ENCODE measurements around the gene LRCH1. TPM values are rescaled to one million over a fixed set of nuclear protein-coding genes. Genes with fewer than 3 reads are reported as not detected.

Gene LRCH1
- total and polyA plus RNA-seq, 2 donors from 2014 or later, result 10.2 to 39.0 TPM

DNA sequence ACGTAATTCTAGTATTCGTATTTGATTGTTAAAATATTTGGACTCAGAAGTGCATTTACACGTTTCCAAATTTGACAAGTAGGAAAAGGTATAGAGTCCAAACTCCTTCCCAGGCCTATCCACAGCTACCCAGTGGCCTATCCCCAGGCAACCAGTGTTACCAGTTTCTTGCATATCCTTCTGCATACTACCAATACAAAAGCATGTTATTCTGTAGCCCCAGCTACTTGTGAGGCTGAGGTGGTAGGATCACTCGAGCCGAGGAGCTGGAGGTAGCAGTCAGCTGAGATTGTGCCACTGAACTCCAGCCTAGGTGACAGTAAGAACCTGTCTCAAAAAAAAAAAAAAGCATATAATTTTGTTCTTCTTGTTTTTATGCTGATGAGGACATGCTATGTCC is 67.1 kb downstream of the LRCH1 start:
- no peak for FAIRE-seq
- Histone ChIP-seq H3K4me3 (ENCODE audit: low read length in 3 of 3) (no peak overlapping the region), H3K9me3 (ENCODE audit: control insufficient read depth in 2 of 3, insufficient read depth in 1 of 3, low read length in 3 of 3) (no peaks in the 10 kb centered on the region), H3K36me3 (ENCODE audit: control insufficient read depth in 2 of 3, insufficient read depth in 3 of 3, low read length in 3 of 3) (peaks cover 0 to 2% (median 0%) of the 10 kb centered on the region in 3 donors), H3K9ac (ENCODE audit: low read length in 3 of 3) (no peak overlapping the region), H3K27ac (ENCODE audit: low read depth in 2 of 2, low read length in 2 of 2) (peak overlapping the region in 1 of 2 donors; percentile 35), H3K27me3 (ENCODE audit: control insufficient read depth, insufficient read depth, low read length) (no peaks in the 10 kb centered on the region), H3K4me1 (ENCODE audit: control insufficient read depth in 2 of 3, insufficient read depth in 2 of 3, low read depth in 1 of 3, low read length in 3 of 3) (peaks cover 18 to 52% (median 40%) of the 10 kb centered on the region in 3 donors)
- TF ChIP-seq, protein P1, sequence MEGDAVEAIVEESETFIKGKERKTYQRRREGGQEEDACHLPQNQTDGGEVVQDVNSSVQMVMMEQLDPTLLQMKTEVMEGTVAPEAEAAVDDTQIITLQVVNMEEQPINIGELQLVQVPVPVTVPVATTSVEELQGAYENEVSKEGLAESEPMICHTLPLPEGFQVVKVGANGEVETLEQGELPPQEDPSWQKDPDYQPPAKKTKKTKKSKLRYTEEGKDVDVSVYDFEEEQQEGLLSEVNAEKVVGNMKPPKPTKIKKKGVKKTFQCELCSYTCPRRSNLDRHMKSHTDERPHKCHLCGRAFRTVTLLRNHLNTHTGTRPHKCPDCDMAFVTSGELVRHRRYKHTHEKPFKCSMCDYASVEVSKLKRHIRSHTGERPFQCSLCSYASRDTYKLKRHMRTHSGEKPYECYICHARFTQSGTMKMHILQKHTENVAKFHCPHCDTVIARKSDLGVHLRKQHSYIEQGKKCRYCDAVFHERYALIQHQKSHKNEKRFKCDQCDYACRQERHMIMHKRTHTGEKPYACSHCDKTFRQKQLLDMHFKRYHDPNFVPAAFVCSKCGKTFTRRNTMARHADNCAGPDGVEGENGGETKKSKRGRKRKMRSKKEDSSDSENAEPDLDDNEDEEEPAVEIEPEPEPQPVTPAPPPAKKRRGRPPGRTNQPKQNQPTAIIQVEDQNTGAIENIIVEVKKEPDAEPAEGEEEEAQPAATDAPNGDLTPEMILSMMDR (IDR thresholded peaks at IDR 0.05; ENCODE audit: borderline replicate concordance, extremely low read depth, insufficient read depth), result no peak
- intact Hi-C loops (cut with DNase I), result no loop called here
- no peak for DNase-seq

DNA sequence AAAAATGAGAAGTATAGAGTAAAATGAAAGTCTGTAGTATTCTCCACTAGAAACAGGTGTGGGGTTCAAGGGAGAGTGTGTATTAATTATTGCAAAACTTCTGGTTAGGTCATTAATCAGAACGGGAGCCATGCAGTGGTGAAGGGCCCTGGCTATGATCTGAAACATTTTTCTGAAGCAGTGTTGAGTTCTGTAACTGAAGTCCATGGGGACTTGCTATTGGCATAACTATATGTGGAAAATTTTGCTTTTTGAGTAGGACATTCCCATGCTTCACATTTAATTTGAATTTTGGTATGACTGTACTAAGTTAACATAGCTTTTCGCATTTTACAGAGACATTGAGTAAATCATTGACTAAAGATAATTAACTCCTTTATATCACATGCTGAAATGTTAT is 67.5 kb downstream of the LRCH1 start:
- peaks cover 0 to 2% (median 0%) of the 10 kb centered on the region in 3 donors for H3K36me3 ChIP-seq (ENCODE audit: control insufficient read depth in 2 of 3, insufficient read depth in 3 of 3, low read length in 3 of 3)
- peak overlapping the region in 1 of 2 donors; percentile 35 for H3K27ac ChIP-seq (ENCODE audit: low read depth in 2 of 2, low read length in 2 of 2)
- no peak overlapping the region for H3K4me3 ChIP-seq (ENCODE audit: low read length in 3 of 3)
- no peaks in the 10 kb centered on the region for H3K27me3 ChIP-seq (ENCODE audit: control insufficient read depth, insufficient read depth, low read length)
- peaks cover 18 to 48% (median 37%) of the 10 kb centered on the region in 3 donors for H3K4me1 ChIP-seq (ENCODE audit: control insufficient read depth in 2 of 3, insufficient read depth in 2 of 3, low read depth in 1 of 3, low read length in 3 of 3)
- TF ChIP-seq, protein P1 (IDR thresholded peaks at IDR 0.05; ENCODE audit: borderline replicate concordance, extremely low read depth, insufficient read depth), result no peak
- no peaks in the 10 kb centered on the region for H3K9me3 ChIP-seq (ENCODE audit: control insufficient read depth in 2 of 3, insufficient read depth in 1 of 3, low read length in 3 of 3)
- DNase-seq (no peak), FAIRE-seq (no peak)
- no peak overlapping the region for H3K9ac ChIP-seq (ENCODE audit: low read length in 3 of 3)
- intact Hi-C loops (cut with DNase I), result no loop called here

DNA sequence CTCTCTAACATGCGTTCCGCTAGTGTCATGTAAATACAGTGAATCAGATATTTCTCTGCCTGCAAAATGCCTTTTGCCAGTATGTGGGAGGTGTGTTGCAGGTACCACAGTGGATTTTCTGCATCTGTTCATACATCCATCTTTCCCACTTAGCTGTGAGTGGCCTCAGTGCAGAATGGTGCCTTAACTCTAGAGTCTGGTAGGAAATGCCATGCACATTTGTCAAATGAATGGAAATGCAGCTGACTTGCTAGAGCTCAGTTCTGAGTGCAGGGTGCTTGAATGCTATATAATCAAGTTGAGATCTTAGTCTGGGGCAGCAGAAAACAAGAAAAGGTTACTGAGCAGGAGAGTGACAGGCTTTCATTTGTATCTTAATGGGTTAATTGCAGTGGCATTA is 68.2 kb downstream of the LRCH1 start:
- FAIRE-seq (no peak), DNase-seq (no peak)
- no peaks in the 10 kb centered on the region for H3K27me3 ChIP-seq (ENCODE audit: control insufficient read depth, insufficient read depth, low read length)
- TF ChIP-seq, protein P1 (IDR thresholded peaks at IDR 0.05; ENCODE audit: borderline replicate concordance, extremely low read depth, insufficient read depth), result no peak
- H3K27ac ChIP-seq (ENCODE audit: low read depth in 2 of 2, low read length in 2 of 2), result peak overlapping the region in 1 of 2 donors; percentile 3
- intact Hi-C loops (cut with DNase I), result no loop called here
- peaks cover 15 to 48% (median 35%) of the 10 kb centered on the region in 3 donors for H3K4me1 ChIP-seq (ENCODE audit: control insufficient read depth in 2 of 3, insufficient read depth in 2 of 3, low read depth in 1 of 3, low read length in 3 of 3)
- no peak overlapping the region for H3K9ac ChIP-seq (ENCODE audit: low read length in 3 of 3)
- peaks cover 0 to 2% (median 0%) of the 10 kb centered on the region in 3 donors for H3K36me3 ChIP-seq (ENCODE audit: control insufficient read depth in 2 of 3, insufficient read depth in 3 of 3, low read length in 3 of 3)
- H3K9me3 ChIP-seq (ENCODE audit: control insufficient read depth in 2 of 3, insufficient read depth in 1 of 3, low read length in 3 of 3), result no peaks in the 10 kb centered on the region
- H3K4me3 ChIP-seq (ENCODE audit: low read length in 3 of 3), result no peak overlapping the region

Measured in kidney (tissue), 14 donors.